BLaER1 treated with 17β-estradiol and CSF1 and Interleukin-3, amounts not matched to agents 10 nM and 100 nM (cell line): Measurements from ENCODE around the gene EZR.

ENCODE experiments used
- H3K27ac ChIP-seq, 11 experiments: shearing (Covaris generic); formaldehyde crosslinking; 2 replicates each; pipeline ENCODE4 v1.8.1; 2022
- H3K27me3 ChIP-seq, 11 experiments: shearing (Covaris generic); formaldehyde crosslinking; 2 replicates each; pipeline ENCODE4 v1.8.1; 2022
- H3K36me3 ChIP-seq, 11 experiments: shearing (Covaris generic); formaldehyde crosslinking; 2 replicates each; pipeline ENCODE4 v1.8.1; 2022
- H3K4me1 ChIP-seq, 10 experiments: shearing (Covaris generic); formaldehyde crosslinking; 2 replicates each; pipeline ENCODE4 v1.8.1; 2022
- H3K4me2 ChIP-seq, 11 experiments: shearing (Covaris generic); formaldehyde crosslinking; 2 replicates each; pipeline ENCODE4 v1.8.1; 2022
- H3K4me3 ChIP-seq, 10 experiments: shearing (Covaris generic); formaldehyde crosslinking; 2 replicates each; pipeline ENCODE4 v1.8.1; 2022
- H3K9ac ChIP-seq, 11 experiments: shearing (Covaris generic); formaldehyde crosslinking; 2 replicates each; pipeline ENCODE4 v1.8.1; 2022
- H3K9me3 ChIP-seq, 11 experiments: shearing (Covaris generic); formaldehyde crosslinking; replicated peaks in 1 of 11; 2 replicates each; pipeline ENCODE4 v1.8.1; 2022
- H4K20me1 ChIP-seq, 11 experiments: shearing (Covaris generic); formaldehyde crosslinking; 2 replicates each; pipeline ENCODE4 v1.8.1; 2022
- Cebpa-rat ChIP-seq, 11 experiments: shearing (Covaris generic); IDR thresholded peaks; 2 replicates each; pipeline ENCODE4 v1.8.1; 2022

Gene EZR

GRCh38 chr6:158773581-158774449, 45.4 kb downstream of the EZR start:
- H3K27ac ChIP-seq, result peak overlapping the region in 2 of 11 experiments; percentile 3 to 25; a peak in 1 of 22 replicates
- H3K4me1 ChIP-seq, result peaks cover 49 to 59% (median 56%) of the 10 kb centered on the region in 10 experiments
- no peaks in the 10 kb centered on the region for H3K9me3 ChIP-seq
- peaks cover 98 to 100% (median 100%) of the 10 kb centered on the region in 11 experiments for H3K36me3 ChIP-seq
- H3K27me3 ChIP-seq, result no peaks in the 10 kb centered on the region
- H3K4me2 ChIP-seq, result peak overlapping the region; percentile 51 to 86 (median 72); a peak in 21 of 22 replicates
- H3K4me3 ChIP-seq, result no peak overlapping the region
- peak overlapping the region in 1 of 11 experiments; percentile 2; a peak in 3 of 22 replicates for H3K9ac ChIP-seq
- H4K20me1 ChIP-seq, result peaks cover 60 to 100% (median 88%) of the 10 kb centered on the region in 11 experiments; a peak in 21 of 22 replicates
- no peak for TF ChIP-seq Cebpa-rat (IDR thresholded peaks at IDR 0.05)

- Histone ChIP-seq H3K4me1 (peaks cover 58 to 68% (median 65%) of the 10 kb centered on the region in 10 experiments), H3K4me3 (no peak overlapping the region), H4K20me1 (peaks cover 67 to 100% (median 89%) of the 10 kb centered on the region in 11 experiments; a peak in 21 of 22 replicates), H3K27ac (peak overlapping the region in 1 of 11 experiments; percentile 3; a peak in 1 of 22 replicates), H3K4me2 (peak overlapping the region; percentile 51 to 86 (median 72); a peak in 21 of 22 replicates), H3K9ac (peak overlapping the region in 2 of 11 experiments; percentile 2 to 22; a peak in 3 of 22 replicates), H3K9me3 (no peaks in the 10 kb centered on the region), H3K27me3 (no peaks in the 10 kb centered on the region), H3K36me3 (peaks cover 98 to 100% (median 100%) of the 10 kb centered on the region in 11 experiments)
- TF ChIP-seq Cebpa-rat (IDR thresholded peaks at IDR 0.05), result no peak
Observed at GRCh38 chr6:158772851-158773371, 46.3 kb downstream of the EZR start.

GRCh38 chr6:158772172-158772571, 47.0 kb downstream of the EZR start:
- peaks cover 66 to 100% (median 89%) of the 10 kb centered on the region in 11 experiments; a peak in 21 of 22 replicates for H4K20me1 ChIP-seq
- H3K36me3 ChIP-seq, result peaks cover 95 to 100% (median 98%) of the 10 kb centered on the region in 11 experiments
- H3K4me3 ChIP-seq, result 0 out of 20 replicates have a peak overlapping the region, but pooled peaks of 1 of the 10 experiments have one; percentile 19
- no peaks in the 10 kb centered on the region for H3K27me3 ChIP-seq
- H3K9me3 ChIP-seq, result no peaks in the 10 kb centered on the region
- H3K4me1 ChIP-seq, result peaks cover 65 to 75% (median 72%) of the 10 kb centered on the region in 10 experiments
- no peak for TF ChIP-seq Cebpa-rat (IDR thresholded peaks at IDR 0.05)
- peak overlapping the region in 3 of 11 experiments; percentile 7 to 35 (median 35); a peak in 2 of 22 replicates for H3K27ac ChIP-seq
- H3K9ac ChIP-seq, result peak overlapping the region in 4 of 11 experiments; percentile 13 to 50 (median 32); a peak in 4 of 22 replicates
- H3K4me2 ChIP-seq, result peak overlapping the region; percentile 63 to 86 (median 72)

GRCh38 chr6:158771399-158772152, 47.6 kb downstream of the EZR start:
- H3K9me3 ChIP-seq, result no peaks in the 10 kb centered on the region
- H3K27me3 ChIP-seq, result no peaks in the 10 kb centered on the region
- peak overlapping the region in 4 of 11 experiments; percentile 35 to 55 (median 44); a peak in 4 of 22 replicates for H3K27ac ChIP-seq
- H3K4me1 ChIP-seq, result peaks cover 71 to 81% (median 78%) of the 10 kb centered on the region in 10 experiments
- H3K36me3 ChIP-seq, result peaks cover 93 to 100% (median 98%) of the 10 kb centered on the region in 11 experiments
- H3K4me3 ChIP-seq, result 0 out of 20 replicates have a peak overlapping the region, but pooled peaks of 1 of the 10 experiments have one; percentile 19
- peak overlapping the region; percentile 63 to 86 (median 72) for H3K4me2 ChIP-seq
- H4K20me1 ChIP-seq, result peaks cover 65 to 100% (median 88%) of the 10 kb centered on the region in 11 experiments; a peak in 21 of 22 replicates
- TF ChIP-seq Cebpa-rat (IDR thresholded peaks at IDR 0.05), result no peak
- peak overlapping the region in 4 of 11 experiments; percentile 13 to 50 (median 32); a peak in 4 of 22 replicates for H3K9ac ChIP-seq

GRCh38 chr6:158770533-158771330, 48.4 kb downstream of the EZR start:
- Histone ChIP-seq H3K4me1 (peaks cover 73 to 87% (median 84%) of the 10 kb centered on the region in 10 experiments), H3K9ac (peak overlapping the region in 4 of 11 experiments; percentile 42 to 60 (median 46); a peak in 6 of 22 replicates), H3K4me2 (peak overlapping the region; percentile 63 to 86 (median 76)), H3K36me3 (peaks cover 93 to 100% (median 98%) of the 10 kb centered on the region in 11 experiments), H3K27ac (peak overlapping the region in 7 of 11 experiments; percentile 5 to 55 (median 36); a peak in 10 of 22 replicates), H3K9me3 (no peaks in the 10 kb centered on the region), H3K4me3 (no peak overlapping the region), H4K20me1 (peaks cover 63 to 97% (median 83%) of the 10 kb centered on the region in 11 experiments; a peak in 21 of 22 replicates), H3K27me3 (no peaks in the 10 kb centered on the region)
- no peak for TF ChIP-seq Cebpa-rat (IDR thresholded peaks at IDR 0.05)

GRCh38 chr6:158769771-158770432, 49.3 kb downstream of the EZR start:
- peaks cover 93 to 100% (median 98%) of the 10 kb centered on the region in 11 experiments for H3K36me3 ChIP-seq
- TF ChIP-seq Cebpa-rat (IDR thresholded peaks at IDR 0.05), result no peak
- peaks cover 63 to 95% (median 83%) of the 10 kb centered on the region in 11 experiments; a peak in 21 of 22 replicates for H4K20me1 ChIP-seq
- H3K4me1 ChIP-seq, result peaks cover 75 to 95% (median 92%) of the 10 kb centered on the region in 10 experiments
- H3K9me3 ChIP-seq, result no peaks in the 10 kb centered on the region
- H3K4me2 ChIP-seq, result peak overlapping the region in 10 of 11 experiments; percentile 63 to 86 (median 77); a peak in 19 of 22 replicates
- no peak overlapping the region for H3K9ac ChIP-seq
- no peaks in the 10 kb centered on the region for H3K27me3 ChIP-seq
- H3K27ac ChIP-seq, result peak overlapping the region in 2 of 11 experiments; percentile 1 to 55; a peak in 2 of 22 replicates
- no peak overlapping the region; a peak in 1 of 20 replicates for H3K4me3 ChIP-seq

GRCh38 chr6:158769234-158769770, 49.9 kb downstream of the EZR start:
- TF ChIP-seq Cebpa-rat (IDR thresholded peaks at IDR 0.05), result no peak
- H4K20me1 ChIP-seq, result peaks cover 63 to 97% (median 80%) of the 10 kb centered on the region in 11 experiments; a peak in 21 of 22 replicates
- peaks cover 81 to 100% (median 96%) of the 10 kb centered on the region in 10 experiments for H3K4me1 ChIP-seq
- H3K4me3 ChIP-seq, result no peak overlapping the region; a peak in 1 of 20 replicates
- no peak overlapping the region for H3K27ac ChIP-seq
- no peaks in the 10 kb centered on the region for H3K9me3 ChIP-seq
- no peak overlapping the region for H3K9ac ChIP-seq
- peak overlapping the region; percentile 60 to 86 (median 76); a peak in 20 of 22 replicates for H3K4me2 ChIP-seq
- peaks cover 93 to 100% (median 98%) of the 10 kb centered on the region in 11 experiments for H3K36me3 ChIP-seq
- no peaks in the 10 kb centered on the region for H3K27me3 ChIP-seq
